ENCODE data around the gene CDH12. TPM values are rescaled to one million over a fixed set of nuclear protein-coding genes. Genes with fewer than 3 reads are reported as not detected.

Gene CDH12
- total and polyA plus RNA-seq, 2 experiments from 2014 or later: 0.09 to 0.97 TPM

GRCh38 chr5:22500556-22500955, 352.6 kb downstream of the CDH12 start:
- Histone ChIP-seq H3K36me3 (no peaks in the 10 kb centered on the region), H3K4me1 (ENCODE audit: low read depth) (no peaks in the 10 kb centered on the region), H3K9me3 (ENCODE audit: low read depth) (no peaks in the 10 kb centered on the region), H3K27me3 (no peaks in the 10 kb centered on the region), H3K4me3 (no peak overlapping the region), H3K27ac (no peak overlapping the region)
- TF ChIP-seq CTCF (IDR thresholded peaks at IDR 0.05; ENCODE audit: low read depth, low read length): no peak
- DNase-seq (ENCODE audit: low read depth in 1 of 2, low spot score in 1 of 2): no peak

- no peak for TF ChIP-seq CTCF (IDR thresholded peaks at IDR 0.05; ENCODE audit: low read depth, low read length)
Observed at GRCh38 chr5:22496666-22497065, 356.5 kb downstream of the CDH12 start.

DNA sequence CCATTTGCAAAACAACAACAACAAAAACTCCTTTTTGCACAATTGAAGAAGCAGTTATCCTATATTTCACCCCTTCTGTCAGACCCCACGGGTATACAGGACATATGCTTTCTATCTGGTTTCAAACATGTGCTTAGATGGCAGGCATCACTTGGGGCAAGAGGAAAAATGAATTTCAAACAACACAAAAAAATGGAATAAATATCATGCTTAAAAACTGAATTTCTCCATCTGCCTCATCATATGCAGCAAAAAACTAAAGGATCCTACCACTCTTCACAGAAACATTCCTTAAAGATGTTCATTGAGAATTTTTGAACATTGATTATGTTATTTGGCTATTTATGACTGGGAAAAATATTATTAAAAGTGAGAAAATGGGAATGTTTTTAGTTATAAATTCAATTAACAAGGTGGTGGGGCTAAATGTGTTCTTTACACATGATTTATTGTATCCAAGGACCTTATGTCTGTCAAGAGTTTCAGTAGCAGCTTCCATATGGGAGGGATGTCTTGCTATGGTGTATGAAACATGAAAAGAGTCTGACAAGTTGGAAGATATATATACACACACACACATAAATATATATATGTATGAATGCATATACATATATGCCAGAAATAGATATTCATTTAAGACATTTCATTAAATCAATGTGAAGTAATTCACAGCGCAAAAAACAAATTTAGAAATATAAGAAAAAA, 358.0 kb downstream of the CDH12 start:
- no peak for TF ChIP-seq CTCF (IDR thresholded peaks at IDR 0.05; ENCODE audit: low read depth, low read length)
- Histone ChIP-seq H3K4me3 (no peak overlapping the region), H3K27ac (no peak overlapping the region), H3K36me3 (no peaks in the 10 kb centered on the region), H3K4me1 (ENCODE audit: low read depth) (no peaks in the 10 kb centered on the region), H3K9me3 (ENCODE audit: low read depth) (no peaks in the 10 kb centered on the region), H3K27me3 (no peaks in the 10 kb centered on the region)
- no peak for DNase-seq (ENCODE audit: low read depth in 1 of 2, low spot score in 1 of 2)

More at GRCh38 chr5:22496666-22497065, 356.5 kb downstream of the CDH12 start:
- Histone ChIP-seq H3K27me3 (no peaks in the 10 kb centered on the region), H3K4me3 (no peak overlapping the region), H3K4me1 (ENCODE audit: low read depth) (no peaks in the 10 kb centered on the region), H3K27ac (no peak overlapping the region), H3K9me3 (ENCODE audit: low read depth) (no peaks in the 10 kb centered on the region), H3K36me3 (no peaks in the 10 kb centered on the region)
- no peak for DNase-seq (ENCODE audit: low read depth in 1 of 2, low spot score in 1 of 2)

- Histone ChIP-seq H3K27me3 (no peaks in the 10 kb centered on the region), H3K9me3 (ENCODE audit: low read depth) (no peaks in the 10 kb centered on the region), H3K27ac (no peak overlapping the region), H3K4me1 (ENCODE audit: low read depth) (no peaks in the 10 kb centered on the region), H3K36me3 (no peaks in the 10 kb centered on the region), H3K4me3 (no peak overlapping the region)
- TF ChIP-seq CTCF (IDR thresholded peaks at IDR 0.05; ENCODE audit: low read depth, low read length): no peak
- no peak for DNase-seq (ENCODE audit: low read depth in 1 of 2, low spot score in 1 of 2)
Observed at GRCh38 chr5:22488427-22488826, 364.7 kb downstream of the CDH12 start.

GRCh38 chr5:22480305-22480704, 372.8 kb downstream of the CDH12 start:
- no peaks in the 10 kb centered on the region for H3K9me3 ChIP-seq (ENCODE audit: low read depth)
- DNase-seq (ENCODE audit: low read depth in 1 of 2, low spot score in 1 of 2): no peak
- H3K27ac ChIP-seq: no peak overlapping the region
- H3K36me3 ChIP-seq: no peaks in the 10 kb centered on the region
- TF ChIP-seq CTCF (IDR thresholded peaks at IDR 0.05; ENCODE audit: low read depth, low read length): no peak
- H3K4me1 ChIP-seq (ENCODE audit: low read depth): no peaks in the 10 kb centered on the region
- H3K4me3 ChIP-seq: no peak overlapping the region
- no peaks in the 10 kb centered on the region for H3K27me3 ChIP-seq
